Prostate gland (tissue), 2 donors: Measurements from ENCODE around the gene INO80D. TPM values are rescaled to one million over a fixed set of nuclear protein-coding genes. Genes with fewer than 3 reads are reported as not detected.
"Not testable (repeated sequence)": the region's sequence is repeated elsewhere in the genome, so short reads cannot be mapped to it uniquely, and the experiment has no call there.

Source experiments
- DNase-seq: peaks from one replicate; pipeline ENCODE4 v3.0.0-alpha.2; 2019; ENCODE audit warnings: low spot score
- H3K27ac ChIP-seq, 2 donors: fragments of 200-600 bp; sonication (generic); 2 replicates each; pipeline ENCODE4 v1.5.1; 2017 to 2019
- H3K27me3 ChIP-seq: fragments of 200-600 bp; sonication (generic); replicated peaks from 2 replicates; pipeline ENCODE4 v1.5.1; 2019; ENCODE audit not compliant: insufficient read depth
- H3K36me3 ChIP-seq, 2 donors: fragments of 200-600 bp; sonication (generic); 1 replicate in 1 of 2; 2 replicates in 1 of 2; pipeline versions ENCODE4 v1.5.1 to v1.8.1; 2017 to 2019
- H3K4me1 ChIP-seq: fragments of 200-600 bp; sonication (generic); replicated peaks from 2 replicates; pipeline ENCODE4 v1.5.1; 2019
- H3K4me3 ChIP-seq, 2 donors: fragments of 200-600 bp; sonication (generic); 2 replicates each; pipeline ENCODE4 v1.5.1; 2017 to 2019
- H3K9me3 ChIP-seq: fragments of 200-600 bp; sonication (generic); 2 replicates; pipeline ENCODE4 v1.5.1; 2017
- POLR2A ChIP-seq: fragments of 450-650 bp; IDR thresholded peaks from one replicate; pipeline ENCODE4 v1.6.1; 2016; ENCODE audit warnings: antibody characterized with exemption, mild to moderate bottlenecking
- POLR2AphosphoS5 ChIP-seq: sonication (generic); formaldehyde crosslinking; IDR thresholded peaks from one replicate; pipeline ENCODE4 v1.6.1; 2017; ENCODE audit warnings: antibody characterized with exemption
- WGBS: methylation state at CpG from one replicate; pipeline ENCODE4 v1.1.5; 2018; 5-methylcytosine and 5-hydroxymethylcytosine counted together
- intact Hi-C: fragments of 100-400 bp; cut with DNase I; formaldehyde crosslinking; loops from one replicate; pipeline ENCODE4 v1.14.2; 2022
- total RNA-seq, 2 donors: library from RNA; depleted of rRNA; stranded (reverse); fragments of >200 nt; gene quantifications; one replicate each; pipeline ENCODE4 v1.1.0, GENCODE V29; 2016
- TF ChIP-seq, protein P1 (sequence below), 4 experiments: fragments of 200-600 bp in 2 of 4; fragments of 450-650 bp in 2 of 4; sonication (generic) in 2 of 4; IDR thresholded peaks; 1 replicate in 3 of 4; 2 replicates in 1 of 4; pipeline ENCODE4 v1.5.1; 2016 to 2019; ENCODE audit warnings: antibody characterized with exemption in 4 of 4, mild to moderate bottlenecking in 2 of 4, moderate library complexity in 2 of 4

Gene INO80D
- total RNA-seq, 2 donors from 2014 or later, result 11.7 to 32.8 TPM

DNA sequence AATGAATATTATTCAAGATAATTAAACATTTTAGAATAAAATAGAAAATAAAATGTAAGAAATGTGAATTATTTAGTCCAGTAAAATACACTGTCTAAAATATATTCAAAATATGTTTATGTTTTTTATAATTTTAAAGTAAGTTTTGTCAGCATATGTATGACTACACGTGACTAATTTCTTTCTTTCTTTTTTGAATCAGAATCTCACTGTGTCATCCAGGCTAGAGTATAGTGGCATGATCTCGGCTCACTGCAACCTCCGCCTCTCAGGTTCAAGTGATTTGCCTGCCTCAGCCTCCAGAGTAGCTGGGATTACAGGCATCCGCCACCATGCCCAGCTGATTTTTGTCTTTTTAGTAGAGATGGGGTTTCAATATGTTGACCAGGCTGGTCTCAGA lies 19.1 kb upstream of the INO80D start:
- intact Hi-C loops, result no loop called here
- no peaks in the 10 kb centered on the region for H3K4me1 ChIP-seq
- no peak overlapping the region for H3K27ac ChIP-seq
- DNase-seq, result no peak
- no peaks in the 10 kb centered on the region for H3K36me3 ChIP-seq
- H3K9me3 ChIP-seq, result no peaks in the 10 kb centered on the region
- no peak for TF ChIP-seq POLR2A
- TF ChIP-seq, protein P1, sequence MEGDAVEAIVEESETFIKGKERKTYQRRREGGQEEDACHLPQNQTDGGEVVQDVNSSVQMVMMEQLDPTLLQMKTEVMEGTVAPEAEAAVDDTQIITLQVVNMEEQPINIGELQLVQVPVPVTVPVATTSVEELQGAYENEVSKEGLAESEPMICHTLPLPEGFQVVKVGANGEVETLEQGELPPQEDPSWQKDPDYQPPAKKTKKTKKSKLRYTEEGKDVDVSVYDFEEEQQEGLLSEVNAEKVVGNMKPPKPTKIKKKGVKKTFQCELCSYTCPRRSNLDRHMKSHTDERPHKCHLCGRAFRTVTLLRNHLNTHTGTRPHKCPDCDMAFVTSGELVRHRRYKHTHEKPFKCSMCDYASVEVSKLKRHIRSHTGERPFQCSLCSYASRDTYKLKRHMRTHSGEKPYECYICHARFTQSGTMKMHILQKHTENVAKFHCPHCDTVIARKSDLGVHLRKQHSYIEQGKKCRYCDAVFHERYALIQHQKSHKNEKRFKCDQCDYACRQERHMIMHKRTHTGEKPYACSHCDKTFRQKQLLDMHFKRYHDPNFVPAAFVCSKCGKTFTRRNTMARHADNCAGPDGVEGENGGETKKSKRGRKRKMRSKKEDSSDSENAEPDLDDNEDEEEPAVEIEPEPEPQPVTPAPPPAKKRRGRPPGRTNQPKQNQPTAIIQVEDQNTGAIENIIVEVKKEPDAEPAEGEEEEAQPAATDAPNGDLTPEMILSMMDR (IDR thresholded peaks at IDR 0.05), result no peak
- TF ChIP-seq POLR2AphosphoS5, result no peak
- 95% methylated on average over 4 of the region's 4 CpGs for WGBS
- no peaks in the 10 kb centered on the region for H3K27me3 ChIP-seq
- no peak overlapping the region for H3K4me3 ChIP-seq

- H3K9me3 ChIP-seq, H3K4me1 ChIP-seq, H3K27me3 ChIP-seq: not testable (repeated sequence)
Measured at GRCh38 chr2:206098872-206099271, 12.9 kb upstream of the INO80D start.

DNA sequence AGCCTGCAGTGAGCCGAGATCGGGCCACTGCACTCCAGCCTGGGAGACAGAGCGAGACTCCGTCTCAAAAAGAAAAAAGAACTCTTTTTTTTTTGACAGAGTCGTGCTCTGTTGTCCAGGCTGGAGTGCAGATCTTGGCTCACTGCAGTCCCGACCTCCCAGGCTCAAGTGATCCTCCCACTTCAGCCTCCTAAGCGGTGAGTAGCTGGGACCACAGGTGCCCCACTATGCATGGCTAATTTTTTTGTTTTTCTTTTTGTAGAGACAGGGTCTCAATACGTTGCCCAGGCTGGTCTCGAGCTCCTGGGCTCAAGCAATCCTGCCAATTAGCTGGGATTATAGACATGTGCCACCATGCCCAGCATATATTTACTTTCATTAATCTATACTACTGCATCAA lies 12.5 kb upstream of the INO80D start:
- no peak for DNase-seq
- H3K36me3 ChIP-seq, result no peaks in the 10 kb centered on the region
- H3K4me3 ChIP-seq, result no peak overlapping the region
- no peak overlapping the region for H3K27ac ChIP-seq
- no peaks in the 10 kb centered on the region for H3K4me1 ChIP-seq
- H3K27me3 ChIP-seq, result no peaks in the 10 kb centered on the region
- TF ChIP-seq POLR2A (no peak), POLR2AphosphoS5 (no peak)
- TF ChIP-seq, protein P1 (IDR thresholded peaks at IDR 0.05), result no peak
- intact Hi-C loops, result no loop called here
- 95% methylated on average over 9 of the region's 9 CpGs for WGBS
- H3K9me3 ChIP-seq, result no peaks in the 10 kb centered on the region

More at GRCh38 chr2:206098872-206099271, 12.9 kb upstream of the INO80D start:
- intact Hi-C loops, H3K4me3 ChIP-seq, H3K36me3 ChIP-seq, H3K27ac ChIP-seq, DNase-seq: not testable (repeated sequence)
- WGBS, result 95% methylated on average over 19 of the region's 19 CpGs

DNA sequence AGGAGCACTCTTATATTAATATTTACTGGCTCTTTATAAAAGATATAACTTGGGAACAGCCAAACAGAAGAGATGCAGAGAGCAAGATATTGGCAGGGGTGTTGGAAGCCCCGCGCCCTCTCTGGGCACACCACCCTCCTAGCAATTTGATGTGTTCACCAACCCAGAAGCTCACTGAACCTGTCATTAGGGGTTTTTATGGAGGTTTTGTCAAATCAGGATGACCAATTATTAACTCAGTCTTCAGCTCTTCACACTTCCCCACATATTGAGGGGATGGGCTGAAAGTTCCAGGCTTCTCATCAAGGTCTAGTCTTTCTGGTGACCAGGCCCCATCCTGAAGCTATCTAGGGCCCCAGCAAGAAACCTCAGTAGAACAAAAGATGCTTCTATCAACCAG lies 10.9 kb upstream of the INO80D start:
- H3K36me3 ChIP-seq, result no peaks in the 10 kb centered on the region
- H3K4me3 ChIP-seq, result no peak overlapping the region
- no peak overlapping the region for H3K27ac ChIP-seq
- H3K27me3 ChIP-seq, result no peaks in the 10 kb centered on the region
- H3K4me1 ChIP-seq, result no peaks in the 10 kb centered on the region
- WGBS, result 94% methylated on average over 2 of the region's 2 CpGs
- TF ChIP-seq, protein P1 (IDR thresholded peaks at IDR 0.05), result no peak
- TF ChIP-seq POLR2AphosphoS5, result no peak
- no peak for TF ChIP-seq POLR2A
- intact Hi-C loops, result no loop called here
- H3K9me3 ChIP-seq, result no peaks in the 10 kb centered on the region
- DNase-seq, result no peak

- Histone ChIP-seq H3K27ac (no peak overlapping the region), H3K27me3 (no peaks in the 10 kb centered on the region), H3K9me3 (no peaks in the 10 kb centered on the region), H3K4me1 (no peaks in the 10 kb centered on the region), H3K4me3 (no peak overlapping the region), H3K36me3 (no peaks in the 10 kb centered on the region)
- TF ChIP-seq POLR2A (no peak), POLR2AphosphoS5 (no peak)
- TF ChIP-seq, protein P1 (IDR thresholded peaks at IDR 0.05), result no peak
- intact Hi-C loops, result no loop called here
- WGBS, result 49% methylated on average over 3 of the region's 3 CpGs
- DNase-seq, result no peak
Measured at GRCh38 chr2:206095536-206096332, 9.8 kb upstream of the INO80D start.
